Osteoblast (primary cell): ENCODE results near the gene ACE. TPM values are rescaled to one million over a fixed set of nuclear protein-coding genes. Genes with fewer than 3 reads are reported as not detected.

ENCODE experiments used
- DNase-seq: peaks from one replicate; pipeline ENCODE4 v3.0.0; 2011; ENCODE audit warnings: low spot score, mixed read lengths; ENCODE audit not compliant: insufficient read length; ENCODE audit errors: missing footprints
- H2AFZ ChIP-seq: 2 replicates; pipeline ENCODE4 v1.6.0; 2011; ENCODE audit warnings: mild to moderate bottlenecking, low read length
- H3K27ac ChIP-seq: 2 replicates; pipeline ENCODE4 v1.5.1; 2011; ENCODE audit warnings: mild to moderate bottlenecking, low read depth, low read length, moderate library complexity
- H3K27me3 ChIP-seq: 2 replicates; pipeline ENCODE4 v1.6.0; 2012; ENCODE audit warnings: mild to moderate bottlenecking, control low read depth, inconsistent platforms, low read length, moderate library complexity; ENCODE audit not compliant: insufficient read depth
- H3K36me3 ChIP-seq: 2 replicates; pipeline ENCODE4 v1.5.1; 2011; ENCODE audit warnings: mild to moderate bottlenecking, low read length, control low read depth, moderate library complexity; ENCODE audit not compliant: insufficient read depth
- H3K4me1 ChIP-seq: 2 replicates; pipeline ENCODE4 v1.5.1; 2011; ENCODE audit warnings: mild to moderate bottlenecking, low read length, control low read depth, moderate library complexity; ENCODE audit not compliant: insufficient read depth
- H3K4me2 ChIP-seq: 2 replicates; pipeline ENCODE4 v1.6.0; 2011; ENCODE audit warnings: mild to moderate bottlenecking, low read length; ENCODE audit not compliant: insufficient read depth
- H3K4me3 ChIP-seq: fragments of 200-600 bp; sonication (generic); 3 replicates; pipeline ENCODE4 v1.5.1; 2012; ENCODE audit warnings: mild to moderate bottlenecking, low read length, inconsistent platforms; ENCODE audit not compliant: insufficient read depth
- H3K79me2 ChIP-seq: 2 replicates; pipeline ENCODE4 v1.6.0; 2012; ENCODE audit warnings: mild to moderate bottlenecking, low read length, control low read depth, inconsistent platforms; ENCODE audit not compliant: insufficient read depth
- H3K9me3 ChIP-seq: 2 replicates; pipeline ENCODE4 v1.5.1; 2011; ENCODE audit warnings: low read depth, low read length, control low read depth
- H4K20me1 ChIP-seq: 2 replicates; pipeline ENCODE4 v1.6.0; 2012; ENCODE audit warnings: mild to moderate bottlenecking, low read length, control low read depth; ENCODE audit not compliant: insufficient read depth
- CTCF ChIP-seq: IDR thresholded peaks from 2 replicates; pipeline ENCODE4 v1.5.1; 2011; ENCODE audit warnings: mild to moderate bottlenecking, low read depth, low read length, moderate library complexity; ENCODE audit errors: extremely low read depth
- total RNA-seq: library from RNA; depleted of rRNA; stranded (reverse); fragments of >200 nt; gene quantifications from 2 replicates; pipeline ENCODE4 v1.2.3, GENCODE V29; 2012

ACE gene
- total RNA-seq, 1 donor = 10.1 TPM

- no peaks in the 10 kb centered on the region for H3K36me3 ChIP-seq
- no peaks in the 10 kb centered on the region for H3K79me2 ChIP-seq
- no peak overlapping the region for H2AFZ ChIP-seq
- DNase-seq = peak; percentile 87
- no peak overlapping the region for H3K4me2 ChIP-seq
- H4K20me1 ChIP-seq = no peaks in the 10 kb centered on the region
- no peaks in the 10 kb centered on the region for H3K4me1 ChIP-seq
- H3K27ac ChIP-seq = no peak overlapping the region
- H3K27me3 ChIP-seq = peaks cover 12% of the 10 kb centered on the region
- H3K9me3 ChIP-seq = no peaks in the 10 kb centered on the region
- TF ChIP-seq CTCF = no peak
- H3K4me3 ChIP-seq = no peak overlapping the region
Measured at GRCh38 chr17:63488851-63489250, 12.0 kb downstream of the ACE start.

- TF ChIP-seq CTCF = no peak
- H3K79me2 ChIP-seq = no peaks in the 10 kb centered on the region
- H3K9me3 ChIP-seq = no peaks in the 10 kb centered on the region
- peaks cover 12% of the 10 kb centered on the region for H3K27me3 ChIP-seq
- no peaks in the 10 kb centered on the region for H3K4me1 ChIP-seq
- H3K36me3 ChIP-seq = no peaks in the 10 kb centered on the region
- no peak overlapping the region for H2AFZ ChIP-seq
- H3K4me2 ChIP-seq = no peak overlapping the region
- no peaks in the 10 kb centered on the region for H4K20me1 ChIP-seq
- DNase-seq = peak; percentile 76
- H3K4me3 ChIP-seq = no peak overlapping the region
- no peak overlapping the region for H3K27ac ChIP-seq
Measured at GRCh38 chr17:63489291-63489690, 12.4 kb downstream of the ACE start.

GRCh38 chr17:63490329-63490728, 13.5 kb downstream of the ACE start:
- H4K20me1 ChIP-seq = no peaks in the 10 kb centered on the region
- no peaks in the 10 kb centered on the region for H3K36me3 ChIP-seq
- H3K4me2 ChIP-seq = no peak overlapping the region
- H3K79me2 ChIP-seq = no peaks in the 10 kb centered on the region
- peak; percentile 90 for DNase-seq
- H3K27ac ChIP-seq = no peak overlapping the region
- no peak overlapping the region for H3K4me3 ChIP-seq
- TF ChIP-seq CTCF = no peak
- H3K4me1 ChIP-seq = no peaks in the 10 kb centered on the region
- no peak overlapping the region for H2AFZ ChIP-seq
- H3K9me3 ChIP-seq = no peaks in the 10 kb centered on the region
- peaks cover 12% of the 10 kb centered on the region for H3K27me3 ChIP-seq

GRCh38 chr17:63490858-63491400, 14.1 kb downstream of the ACE start:
- H3K4me3 ChIP-seq = no peak overlapping the region
- H4K20me1 ChIP-seq = no peaks in the 10 kb centered on the region
- peak; percentile 22 for DNase-seq
- TF ChIP-seq CTCF = no peak
- no peaks in the 10 kb centered on the region for H3K9me3 ChIP-seq
- H3K27me3 ChIP-seq = peaks cover 12% of the 10 kb centered on the region
- no peak overlapping the region for H3K27ac ChIP-seq
- no peaks in the 10 kb centered on the region for H3K36me3 ChIP-seq
- no peak overlapping the region for H2AFZ ChIP-seq
- H3K4me2 ChIP-seq = no peak overlapping the region
- H3K4me1 ChIP-seq = no peaks in the 10 kb centered on the region
- H3K79me2 ChIP-seq = no peaks in the 10 kb centered on the region
